GM12865 (cell line): ENCODE results near the gene STK17B.

ENCODE experiments used
- DNase-seq: peaks from one replicate; pipeline ENCODE4 v3.0.0; 2010; ENCODE audit warnings: low read depth
- H3K4me3 ChIP-seq: 2 replicates; pipeline ENCODE4 v1.5.1; 2011; ENCODE audit warnings: mild to moderate bottlenecking, low read depth, low read length, control low read depth
- CTCF ChIP-seq: IDR thresholded peaks from 2 replicates; pipeline ENCODE4 v1.5.1; 2011; ENCODE audit warnings: low read length, control low read depth, low read depth, inconsistent platforms; ENCODE audit not compliant: insufficient read depth; ENCODE audit errors: missing control alignments

The STK17B gene

GRCh38 chr2:196174404-196174803, 3.0 kb upstream of the STK17B start:
- DNase-seq, result no peak
- no peak for TF ChIP-seq CTCF
- H3K4me3 ChIP-seq, result no peak overlapping the region

GRCh38 chr2:196173505-196173904, 2.1 kb upstream of the STK17B start:
- DNase-seq, result no peak
- no peak for TF ChIP-seq CTCF
- H3K4me3 ChIP-seq, result no peak overlapping the region

GRCh38 chr2:196172951-196173350, 1.6 kb upstream of the STK17B start:
- TF ChIP-seq CTCF, result no peak
- DNase-seq, result no peak
- H3K4me3 ChIP-seq, result no peak overlapping the region

- peak overlapping the region; percentile 42 for H3K4me3 ChIP-seq
- DNase-seq, result no peak
- TF ChIP-seq CTCF, result no peak
Measured at GRCh38 chr2:196171946-196172345, 568 bp upstream of the STK17B start.

- no peak for TF ChIP-seq CTCF
- H3K4me3 ChIP-seq, result peak overlapping the region; percentile 97
- DNase-seq, result peak; percentile 57
Measured at GRCh38 chr2:196170606-196171247, 651 bp downstream of the STK17B start.

- DNase-seq, result peak; percentile 77
- H3K4me3 ChIP-seq, result peak overlapping the region; percentile 97
- no peak for TF ChIP-seq CTCF
Measured at GRCh38 chr2:196170213-196170605, 1.2 kb downstream of the STK17B start.

- no peak for TF ChIP-seq CTCF
- DNase-seq, result no peak
- peak overlapping the region; percentile 97 for H3K4me3 ChIP-seq
Measured at GRCh38 chr2:196169516-196169915, 1.9 kb downstream of the STK17B start.
